Measurements from ENCODE around the gene INPP5F.

Gene INPP5F

DNA sequence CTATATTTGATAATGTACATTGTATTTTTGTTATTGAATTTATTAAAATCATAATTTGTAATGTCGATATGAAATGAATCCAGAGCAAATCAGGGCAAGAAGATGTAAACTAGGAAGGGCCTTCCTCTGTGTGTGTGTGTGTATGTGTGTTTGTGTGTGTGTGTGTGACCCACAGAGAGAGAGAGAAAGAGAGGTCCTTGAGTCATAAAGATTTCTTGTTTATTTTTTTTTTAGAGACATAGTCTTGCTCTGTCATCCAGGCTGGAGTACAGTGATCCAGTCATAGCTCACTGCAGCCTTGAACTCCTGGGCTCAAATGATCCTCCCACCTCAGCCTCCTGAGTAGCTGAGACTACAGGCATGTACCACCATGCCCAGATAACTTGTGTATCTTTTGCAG, 50.7 kb downstream of the INPP5F start:
- Histone ChIP-seq H3K4me1 (ENCODE audit: control insufficient read depth, insufficient read depth, low read length, poor library complexity, severe bottlenecking) (no peaks in the 10 kb centered on the region), H3K27ac (ENCODE audit: insufficient read depth, low read length, poor library complexity, severe bottlenecking) (no peak overlapping the region), H3K4me3 (ENCODE audit: insufficient read depth, low read depth, low read length, poor library complexity, severe bottlenecking) (no peak overlapping the region), H3K27me3 (replicated peaks; ENCODE audit: control insufficient read depth, insufficient read depth, low read length, poor library complexity, severe bottlenecking) (no peaks in the 10 kb centered on the region), H3K9me3 (ENCODE audit: control insufficient read depth, low read length) (no peaks in the 10 kb centered on the region), H3K36me3 (ENCODE audit: control insufficient read depth, insufficient read depth, low read length) (no peaks in the 10 kb centered on the region)
- no peak for DNase-seq

DNA sequence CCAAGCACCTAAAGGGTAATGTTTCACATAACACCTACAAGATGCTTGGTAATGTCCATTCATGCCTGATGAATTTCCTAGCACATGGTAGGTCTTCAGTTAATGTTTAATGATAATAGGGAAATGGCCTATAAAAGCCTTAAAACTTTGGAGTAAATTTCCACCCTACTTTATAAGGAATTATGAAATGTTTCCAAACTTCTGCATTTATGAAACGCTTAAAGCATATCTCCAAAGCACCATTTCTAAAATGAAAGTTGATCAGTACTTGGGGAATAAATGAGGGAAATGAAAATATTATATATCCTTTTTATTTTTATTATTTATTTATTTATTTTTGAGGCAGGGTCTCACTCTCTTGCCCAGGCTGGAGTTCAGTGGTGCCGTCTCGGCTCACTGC, 51.8 kb downstream of the INPP5F start:
- no peak for DNase-seq
- no peaks in the 10 kb centered on the region for H3K36me3 ChIP-seq (ENCODE audit: control insufficient read depth, insufficient read depth, low read length)
- H3K9me3 ChIP-seq (ENCODE audit: control insufficient read depth, low read length), result no peaks in the 10 kb centered on the region

DNA sequence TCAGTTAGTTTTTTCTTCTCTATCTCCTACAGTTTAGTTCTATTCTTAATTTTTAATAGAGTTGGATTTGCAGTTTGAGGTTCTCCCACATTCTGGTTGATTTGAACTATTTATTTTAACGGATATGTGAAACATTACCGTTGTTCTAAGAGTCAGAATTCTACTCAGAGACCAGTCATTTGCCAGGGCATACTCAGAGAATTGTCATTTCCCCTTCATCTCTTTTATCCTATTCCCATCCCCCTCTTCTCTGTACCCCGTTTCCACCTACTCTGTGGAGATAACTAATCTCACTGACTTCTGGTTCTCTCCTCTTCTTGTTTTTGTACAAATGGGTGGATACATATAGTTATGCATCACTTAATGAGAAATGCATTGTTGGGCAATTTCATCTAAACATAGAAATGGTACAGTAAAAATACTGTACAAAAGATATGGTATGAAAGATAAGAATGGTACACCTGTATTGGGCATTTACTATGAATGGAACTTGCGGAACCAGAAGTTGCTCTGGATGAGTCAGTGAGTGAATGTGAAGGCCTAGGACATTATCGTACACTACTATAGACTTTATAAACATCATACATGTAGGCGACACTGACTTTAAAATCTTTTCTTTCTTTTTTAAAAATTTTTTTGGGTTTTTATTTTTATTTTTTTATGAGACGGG, 53.1 kb downstream of the INPP5F start:
- Histone ChIP-seq H3K4me1 (ENCODE audit: control insufficient read depth, insufficient read depth, low read length, poor library complexity, severe bottlenecking) (no peaks in the 10 kb centered on the region), H3K27ac (ENCODE audit: insufficient read depth, low read length, poor library complexity, severe bottlenecking) (no peak overlapping the region), H3K36me3 (ENCODE audit: control insufficient read depth, insufficient read depth, low read length) (no peaks in the 10 kb centered on the region), H3K9me3 (ENCODE audit: control insufficient read depth, low read length) (no peaks in the 10 kb centered on the region), H3K4me3 (ENCODE audit: insufficient read depth, low read depth, low read length, poor library complexity, severe bottlenecking) (no peak overlapping the region), H3K27me3 (replicated peaks; ENCODE audit: control insufficient read depth, insufficient read depth, low read length, poor library complexity, severe bottlenecking) (no peaks in the 10 kb centered on the region)
- no peak for DNase-seq

More for the DNA sequence above, 51.8 kb downstream of the INPP5F start:
- no peak overlapping the region for H3K27ac ChIP-seq (ENCODE audit: insufficient read depth, low read length, poor library complexity, severe bottlenecking)
- H3K4me1 ChIP-seq (ENCODE audit: control insufficient read depth, insufficient read depth, low read length, poor library complexity, severe bottlenecking), result no peaks in the 10 kb centered on the region
- H3K27me3 ChIP-seq (replicated peaks; ENCODE audit: control insufficient read depth, insufficient read depth, low read length, poor library complexity, severe bottlenecking), result no peaks in the 10 kb centered on the region
- H3K4me3 ChIP-seq (ENCODE audit: insufficient read depth, low read depth, low read length, poor library complexity, severe bottlenecking), result no peak overlapping the region

DNA sequence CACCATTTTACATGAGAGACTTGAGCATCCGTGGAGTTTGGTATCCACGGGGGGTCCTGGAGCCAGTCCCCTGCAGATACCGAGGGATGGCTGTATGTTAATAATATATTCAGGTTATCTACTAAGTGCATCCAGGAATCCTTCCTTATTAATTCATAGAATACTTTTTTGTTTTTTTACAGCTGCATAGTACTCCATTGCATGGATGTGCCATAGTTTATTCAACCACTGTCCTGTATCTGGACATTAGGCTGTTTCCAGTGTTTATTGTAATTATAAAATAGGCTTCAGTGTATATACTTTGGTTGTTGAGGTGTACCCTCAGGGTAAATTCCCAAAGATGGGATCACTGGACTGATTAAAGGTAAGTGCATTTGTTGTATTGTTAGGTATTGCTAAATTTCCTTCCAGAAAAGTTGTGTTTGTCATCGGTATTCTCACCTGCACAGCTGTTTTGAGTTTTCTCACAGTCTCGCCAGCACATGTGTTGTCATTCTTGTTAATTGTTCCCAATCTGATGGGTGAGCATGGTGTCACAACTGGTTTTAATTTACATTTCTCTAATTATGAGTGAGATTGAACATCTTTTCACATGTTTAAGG, 55.1 kb downstream of the INPP5F start:
- H3K4me3 ChIP-seq (ENCODE audit: insufficient read depth, low read depth, low read length, poor library complexity, severe bottlenecking), result no peak overlapping the region
- H3K27me3 ChIP-seq (replicated peaks; ENCODE audit: control insufficient read depth, insufficient read depth, low read length, poor library complexity, severe bottlenecking), result no peaks in the 10 kb centered on the region
- no peak for DNase-seq

DNA sequence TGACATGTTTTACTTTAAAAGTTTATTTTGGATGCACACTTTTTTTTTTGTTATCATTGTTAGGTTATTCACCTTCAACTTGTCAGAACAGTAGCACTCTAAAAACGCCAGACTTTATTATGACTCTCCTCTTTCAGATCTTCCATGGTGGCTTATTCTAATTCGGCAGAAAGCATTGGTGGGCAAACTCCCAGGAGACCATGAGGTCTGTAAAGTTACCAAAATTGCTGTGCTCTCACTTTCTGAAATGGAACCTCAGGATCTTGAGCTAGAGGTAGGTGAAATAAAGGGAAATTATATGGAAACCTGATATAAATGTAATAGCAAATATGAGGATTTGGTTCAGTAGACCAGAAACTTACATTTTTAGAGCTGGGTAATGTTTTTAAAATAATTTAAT, 55.6 kb downstream of the INPP5F start:
- Histone ChIP-seq H3K4me1 (ENCODE audit: control insufficient read depth, insufficient read depth, low read length, poor library complexity, severe bottlenecking) (peaks cover 6% of the 10 kb centered on the region), H3K4me3 (ENCODE audit: insufficient read depth, low read depth, low read length, poor library complexity, severe bottlenecking) (no peak overlapping the region), H3K27me3 (replicated peaks; ENCODE audit: control insufficient read depth, insufficient read depth, low read length, poor library complexity, severe bottlenecking) (no peaks in the 10 kb centered on the region), H3K36me3 (ENCODE audit: control insufficient read depth, insufficient read depth, low read length) (no peaks in the 10 kb centered on the region), H3K9me3 (ENCODE audit: control insufficient read depth, low read length) (no peaks in the 10 kb centered on the region), H3K27ac (ENCODE audit: insufficient read depth, low read length, poor library complexity, severe bottlenecking) (no peak overlapping the region)
- DNase-seq, result no peak

More for the DNA sequence above, 55.1 kb downstream of the INPP5F start:
- Histone ChIP-seq H3K9me3 (ENCODE audit: control insufficient read depth, low read length) (no peaks in the 10 kb centered on the region), H3K27ac (ENCODE audit: insufficient read depth, low read length, poor library complexity, severe bottlenecking) (no peak overlapping the region), H3K36me3 (ENCODE audit: control insufficient read depth, insufficient read depth, low read length) (no peaks in the 10 kb centered on the region), H3K4me1 (ENCODE audit: control insufficient read depth, insufficient read depth, low read length, poor library complexity, severe bottlenecking) (peaks cover 6% of the 10 kb centered on the region)

DNA sequence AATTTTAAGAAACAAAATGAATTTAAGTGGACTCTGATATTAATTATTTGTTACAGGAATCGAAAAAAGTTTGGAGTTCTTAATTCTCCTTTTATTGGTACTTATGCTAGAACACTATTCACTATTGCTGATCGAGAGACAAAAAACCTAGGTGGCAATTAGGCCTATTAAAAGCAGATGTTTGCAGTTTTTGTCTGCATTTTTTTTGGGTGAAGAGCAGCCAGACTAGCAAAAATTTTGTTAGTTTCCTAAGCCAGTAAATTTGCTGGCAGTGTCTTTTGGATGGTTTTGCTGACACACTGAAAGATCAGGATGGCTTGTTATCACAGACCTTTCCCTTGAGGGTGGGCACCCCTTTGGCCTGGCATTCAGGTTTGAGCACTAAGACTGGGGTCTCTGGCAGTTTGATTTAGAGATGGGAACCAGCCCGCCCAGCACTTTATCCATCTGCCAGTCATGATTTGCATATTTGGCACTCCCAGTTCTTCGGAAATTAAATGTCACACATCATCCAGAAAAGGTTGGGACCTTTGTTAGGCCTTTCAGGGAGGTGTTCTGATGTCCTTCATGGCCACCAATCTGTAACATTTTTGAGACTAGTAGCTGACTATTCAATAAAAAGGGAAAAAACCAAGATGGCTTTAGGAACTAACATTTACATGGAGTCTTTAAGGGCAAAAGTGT, 57.3 kb downstream of the INPP5F start:
- no peak for DNase-seq
- H3K36me3 ChIP-seq (ENCODE audit: control insufficient read depth, insufficient read depth, low read length), result no peaks in the 10 kb centered on the region
- peaks cover 6% of the 10 kb centered on the region for H3K4me1 ChIP-seq (ENCODE audit: control insufficient read depth, insufficient read depth, low read length, poor library complexity, severe bottlenecking)
- no peaks in the 10 kb centered on the region for H3K27me3 ChIP-seq (replicated peaks; ENCODE audit: control insufficient read depth, insufficient read depth, low read length, poor library complexity, severe bottlenecking)
- no peaks in the 10 kb centered on the region for H3K9me3 ChIP-seq (ENCODE audit: control insufficient read depth, low read length)
- H3K27ac ChIP-seq (ENCODE audit: insufficient read depth, low read length, poor library complexity, severe bottlenecking), result no peak overlapping the region
- no peak overlapping the region for H3K4me3 ChIP-seq (ENCODE audit: insufficient read depth, low read depth, low read length, poor library complexity, severe bottlenecking)

DNA sequence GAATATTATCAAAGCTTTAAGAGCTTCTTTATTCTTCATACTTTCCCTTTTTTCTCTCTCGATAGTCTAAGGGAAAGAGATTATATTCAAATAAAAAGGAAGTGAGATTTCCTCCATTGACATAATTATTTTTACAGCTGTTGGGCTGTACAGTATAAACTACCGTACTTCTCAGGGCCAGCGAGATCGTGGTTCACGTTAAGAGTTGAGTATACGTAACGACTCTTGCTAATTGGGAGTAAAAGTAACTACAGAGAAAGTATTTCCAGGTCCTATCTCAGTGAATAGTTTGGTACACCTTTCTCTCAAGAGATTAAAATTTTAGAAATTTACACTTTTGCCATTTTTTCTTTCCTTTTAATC, 57.8 kb downstream of the INPP5F start:
- Histone ChIP-seq H3K4me3 (ENCODE audit: insufficient read depth, low read depth, low read length, poor library complexity, severe bottlenecking) (no peak overlapping the region), H3K4me1 (ENCODE audit: control insufficient read depth, insufficient read depth, low read length, poor library complexity, severe bottlenecking) (peaks cover 6% of the 10 kb centered on the region), H3K27ac (ENCODE audit: insufficient read depth, low read length, poor library complexity, severe bottlenecking) (no peak overlapping the region), H3K36me3 (ENCODE audit: control insufficient read depth, insufficient read depth, low read length) (no peaks in the 10 kb centered on the region), H3K9me3 (ENCODE audit: control insufficient read depth, low read length) (no peaks in the 10 kb centered on the region), H3K27me3 (replicated peaks; ENCODE audit: control insufficient read depth, insufficient read depth, low read length, poor library complexity, severe bottlenecking) (no peaks in the 10 kb centered on the region)
- no peak for DNase-seq

DNA sequence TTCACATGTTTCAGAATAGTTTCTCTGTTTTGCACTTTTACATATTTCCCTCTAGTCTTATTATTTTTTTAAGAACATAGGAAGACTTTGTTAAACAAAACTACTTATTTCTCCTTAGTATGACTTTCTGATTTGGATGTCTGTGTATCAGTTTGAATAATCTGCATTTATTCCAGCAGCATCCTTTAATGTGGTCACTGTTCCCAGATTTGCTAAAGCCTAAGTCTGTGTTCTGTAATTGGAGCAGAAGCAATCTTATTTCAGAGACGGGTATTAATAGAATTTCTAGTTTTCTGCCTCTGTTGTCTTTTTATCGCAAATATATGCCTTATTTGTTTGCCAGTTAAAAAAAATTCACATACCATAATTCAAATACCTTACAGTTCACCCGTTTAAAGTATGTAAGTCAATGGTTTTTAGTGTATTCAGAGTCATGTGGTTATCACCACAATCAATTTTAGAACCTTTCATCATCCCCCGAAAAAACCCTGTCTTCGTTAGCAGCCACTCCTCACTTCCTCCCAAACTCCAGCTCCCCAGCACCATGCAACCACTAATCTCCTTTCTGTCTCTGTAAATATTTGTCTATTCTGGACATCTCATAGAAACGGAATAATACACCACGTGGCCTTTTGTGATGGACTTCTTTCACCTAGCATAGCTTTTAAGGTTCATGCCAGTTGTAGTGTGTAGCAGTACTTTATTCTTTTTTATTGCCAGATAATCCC, 58.7 kb downstream of the INPP5F start:
- H3K4me3 ChIP-seq (ENCODE audit: insufficient read depth, low read depth, low read length, poor library complexity, severe bottlenecking), result no peak overlapping the region
- no peak overlapping the region for H3K27ac ChIP-seq (ENCODE audit: insufficient read depth, low read length, poor library complexity, severe bottlenecking)
- DNase-seq, result no peak
- no peaks in the 10 kb centered on the region for H3K36me3 ChIP-seq (ENCODE audit: control insufficient read depth, insufficient read depth, low read length)
- H3K9me3 ChIP-seq (ENCODE audit: control insufficient read depth, low read length), result no peaks in the 10 kb centered on the region
- no peaks in the 10 kb centered on the region for H3K27me3 ChIP-seq (replicated peaks; ENCODE audit: control insufficient read depth, insufficient read depth, low read length, poor library complexity, severe bottlenecking)
- H3K4me1 ChIP-seq (ENCODE audit: control insufficient read depth, insufficient read depth, low read length, poor library complexity, severe bottlenecking), result peaks cover 6% of the 10 kb centered on the region

DNA sequence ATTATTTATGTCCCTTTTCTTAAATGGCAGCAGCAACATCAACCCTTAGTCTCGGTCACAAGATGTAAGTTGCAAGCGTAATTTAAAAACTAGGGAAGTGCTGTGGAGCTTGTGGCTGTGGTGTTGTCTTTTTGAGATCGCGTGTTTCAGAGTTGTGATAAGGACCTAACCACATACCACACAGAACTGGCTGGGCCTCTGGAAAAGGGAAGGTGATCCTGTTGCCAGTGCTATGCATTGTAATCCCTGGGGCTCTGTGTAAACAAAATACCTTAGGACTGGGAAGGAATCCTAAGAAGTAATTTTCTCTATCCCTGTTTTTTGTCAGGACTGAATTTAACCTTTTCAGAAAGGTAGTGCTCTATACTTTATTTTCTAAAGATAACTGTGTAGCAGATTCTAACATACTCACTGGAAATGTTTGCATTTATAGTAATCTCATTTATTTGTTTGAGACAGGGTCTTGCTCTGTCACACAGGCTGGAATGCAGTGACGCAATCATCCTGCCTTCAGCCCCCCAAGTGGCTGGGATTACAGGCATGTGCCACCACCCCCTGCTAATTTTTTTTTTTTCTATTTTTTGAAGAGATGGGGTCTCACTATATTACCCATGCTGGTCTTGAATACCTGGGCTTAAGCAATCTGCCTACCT, 60.4 kb downstream of the INPP5F start:
- Histone ChIP-seq H3K36me3 (ENCODE audit: control insufficient read depth, insufficient read depth, low read length) (no peaks in the 10 kb centered on the region), H3K4me3 (ENCODE audit: insufficient read depth, low read depth, low read length, poor library complexity, severe bottlenecking) (no peak overlapping the region), H3K27me3 (replicated peaks; ENCODE audit: control insufficient read depth, insufficient read depth, low read length, poor library complexity, severe bottlenecking) (no peaks in the 10 kb centered on the region), H3K27ac (ENCODE audit: insufficient read depth, low read length, poor library complexity, severe bottlenecking) (no peak overlapping the region), H3K4me1 (ENCODE audit: control insufficient read depth, insufficient read depth, low read length, poor library complexity, severe bottlenecking) (peaks cover 6% of the 10 kb centered on the region), H3K9me3 (ENCODE audit: control insufficient read depth, low read length) (no peaks in the 10 kb centered on the region)
- DNase-seq, result no peak

Measured in effector memory CD4-positive, alpha-beta T cell (primary cell).